Stimulated activated CD8-positive, alpha-beta memory T cell treated with anti-CD3 and anti-CD28 coated beads, Interleukin-12 subunit alpha, Interleukin-12 subunit beta, amount 100 ng/mL, for 24 hours (primary cell): Measurements from ENCODE around the gene GALNT7.

ENCODE experiments used
- DNase-seq: peaks from one replicate; pipeline ENCODE4 v3.0.0-alpha.2; 2020; ENCODE audit errors: extremely low read depth

The GALNT7 gene

GRCh38 chr4:173264245-173264644 lies 95.6 kb downstream of the GALNT7 start:
- DNase-seq = no peak

DNA sequence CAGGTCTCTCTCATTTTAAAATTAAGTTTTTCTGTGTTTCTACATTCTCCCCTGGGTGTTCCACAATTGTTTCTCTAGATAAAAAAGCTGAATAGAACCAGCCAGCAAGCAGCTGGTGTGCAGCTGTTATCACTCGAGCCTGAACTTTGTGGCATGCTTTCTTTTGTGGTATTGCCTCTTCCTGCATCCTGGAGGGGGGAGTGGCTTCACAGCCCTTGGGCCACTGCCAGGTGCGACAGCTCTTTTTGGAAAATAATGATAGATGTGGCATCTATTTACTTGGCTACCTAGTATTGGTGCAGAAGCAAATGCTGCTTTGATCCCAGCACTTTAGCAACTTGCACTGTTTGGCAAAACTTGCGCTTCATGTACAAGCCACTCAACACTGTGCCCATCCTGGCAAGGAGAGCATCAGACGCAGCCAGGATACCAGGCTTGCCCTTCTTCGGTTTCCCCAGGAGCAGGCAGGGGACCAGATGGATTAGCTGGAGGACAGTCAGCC lies 96.1 kb downstream of the GALNT7 start:
- DNase-seq = no peak

DNA sequence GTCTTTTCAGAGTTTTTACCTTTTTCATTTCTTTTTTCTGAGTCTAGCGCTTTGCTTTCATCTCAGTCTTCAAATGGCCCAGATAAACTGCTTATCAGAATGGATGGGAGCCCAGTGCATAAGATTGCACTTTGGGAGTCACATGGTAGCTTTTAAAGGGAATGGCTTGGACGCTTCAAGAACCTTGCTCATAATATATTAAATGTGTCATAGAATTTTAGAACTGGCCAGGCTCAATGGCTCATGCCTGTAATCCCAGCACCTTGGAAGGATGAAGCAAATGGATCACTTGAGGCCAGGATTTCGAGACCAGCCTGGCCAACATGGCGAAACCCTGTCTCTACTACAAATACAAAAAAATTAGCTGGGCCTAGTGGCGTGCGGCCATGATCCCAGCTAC lies 97.1 kb downstream of the GALNT7 start:
- no peak for DNase-seq

- DNase-seq = no peak
These were observed 99.1 kb downstream of the GALNT7 start for GRCh38 chr4:173267711-173268110.

DNA sequence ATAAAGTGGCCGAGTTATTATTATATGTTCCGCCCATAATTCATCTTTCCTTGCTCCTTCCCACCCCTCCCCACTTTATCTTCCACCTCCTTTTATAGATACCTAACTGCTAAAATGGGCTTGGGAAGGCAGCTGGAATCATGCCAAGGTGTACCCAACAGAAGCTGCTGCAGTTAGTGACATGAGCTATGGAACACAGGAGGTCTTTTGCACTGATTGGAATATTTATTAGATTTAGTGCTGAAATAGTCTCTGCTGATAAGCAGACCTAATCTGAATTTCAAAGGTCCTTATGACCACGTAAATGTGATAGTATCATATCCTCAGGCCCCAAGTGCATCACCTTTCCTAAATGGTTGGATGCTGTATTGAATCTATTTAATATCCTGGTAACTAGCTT lies 100.7 kb downstream of the GALNT7 start:
- no peak for DNase-seq

- DNase-seq = no peak
These were observed 101.9 kb downstream of the GALNT7 start for GRCh38 chr4:173270312-173271027.

DNA sequence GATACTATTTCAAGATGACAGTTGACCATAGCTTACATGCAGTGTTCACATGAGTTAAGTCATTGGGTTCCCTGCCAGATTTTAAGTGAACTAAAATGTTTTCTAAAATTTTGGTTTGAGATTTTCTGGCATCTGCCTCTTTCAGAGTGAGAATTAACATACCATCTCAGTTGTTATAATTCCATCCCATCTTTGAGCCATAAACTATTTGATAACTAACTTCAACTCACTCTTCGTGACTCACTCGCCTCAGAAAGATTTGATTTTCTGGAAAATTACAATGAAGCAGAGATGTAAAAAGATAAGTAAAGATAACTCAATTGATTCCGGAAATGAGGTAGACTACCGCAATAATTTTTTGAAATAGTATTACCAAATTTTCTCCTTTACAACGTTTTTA lies 103.7 kb downstream of the GALNT7 start:
- DNase-seq = no peak

GRCh38 chr4:173272996-173273395 lies 104.4 kb downstream of the GALNT7 start:
- no peak for DNase-seq

- no peak for DNase-seq
These were observed 105.3 kb downstream of the GALNT7 start for GRCh38 chr4:173273941-173274340.

- DNase-seq = no peak
These were observed 106.1 kb downstream of the GALNT7 start for GRCh38 chr4:173274744-173275143.

DNA sequence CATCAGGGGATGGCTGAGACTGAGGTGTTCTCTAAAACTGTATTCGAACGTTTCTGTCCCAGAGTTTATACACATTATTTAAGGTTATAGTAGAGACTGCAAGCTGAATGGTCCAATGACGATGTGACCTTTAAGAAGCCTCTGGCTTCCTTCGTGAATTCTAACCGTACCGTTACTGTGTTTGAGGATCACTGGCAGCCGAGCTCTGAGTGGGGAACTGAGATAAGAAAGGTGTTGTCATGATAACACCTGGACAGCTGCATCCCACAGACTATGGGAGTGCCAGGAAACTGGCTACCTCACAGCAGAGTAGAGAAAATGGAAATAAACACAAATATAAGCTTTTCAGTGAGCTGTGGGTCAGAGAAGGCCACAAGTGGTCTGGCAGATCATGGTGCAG lies 106.5 kb downstream of the GALNT7 start:
- no peak for DNase-seq

DNA sequence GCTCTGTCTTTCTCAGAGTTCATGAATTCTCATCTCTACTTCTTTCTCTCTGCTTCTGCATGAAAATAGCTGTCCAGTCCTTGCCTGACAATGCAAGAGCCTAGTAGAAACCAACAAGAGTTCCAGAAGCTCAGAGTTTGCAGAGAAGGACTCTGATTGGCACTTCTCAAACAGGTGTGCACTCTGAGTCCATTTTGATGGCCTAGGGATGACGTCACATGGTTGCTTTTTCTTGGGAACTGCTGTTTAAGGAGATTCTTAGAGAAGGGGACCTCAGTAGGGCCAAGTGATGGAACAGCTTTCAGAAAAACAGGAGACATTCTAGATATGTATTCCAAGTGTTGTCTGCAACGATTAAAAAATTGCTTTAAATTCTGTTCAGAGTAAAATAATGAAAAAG lies 108.7 kb downstream of the GALNT7 start:
- DNase-seq = no peak

GRCh38 chr4:173280998-173281397 lies 112.4 kb downstream of the GALNT7 start:
- no peak for DNase-seq

GRCh38 chr4:173281406-173282255 lies 113.0 kb downstream of the GALNT7 start:
- no peak for DNase-seq

DNA sequence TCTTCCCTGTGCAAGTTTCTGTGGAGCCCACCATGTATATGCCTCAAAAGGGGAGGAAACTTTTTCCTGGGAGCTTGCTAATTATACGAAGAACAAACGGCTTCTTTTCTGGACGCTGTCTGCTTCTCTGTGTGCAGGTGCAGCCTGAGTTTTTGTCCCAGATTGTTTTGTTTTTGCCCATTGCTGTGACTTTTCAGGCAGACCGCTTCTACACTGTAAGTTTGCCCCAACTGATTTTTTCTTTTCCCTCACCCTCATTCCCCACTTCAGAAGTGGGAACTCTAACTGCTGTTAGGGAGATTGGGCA lies 113.6 kb downstream of the GALNT7 start:
- no peak for DNase-seq

- no peak for DNase-seq
These were observed 114.0 kb downstream of the GALNT7 start for GRCh38 chr4:173282626-173283025.

- DNase-seq = no peak
These were observed 115.9 kb downstream of the GALNT7 start for GRCh38 chr4:173284463-173284862.

- no peak for DNase-seq
These were observed 118.9 kb downstream of the GALNT7 start for GRCh38 chr4:173287486-173287885.

DNA sequence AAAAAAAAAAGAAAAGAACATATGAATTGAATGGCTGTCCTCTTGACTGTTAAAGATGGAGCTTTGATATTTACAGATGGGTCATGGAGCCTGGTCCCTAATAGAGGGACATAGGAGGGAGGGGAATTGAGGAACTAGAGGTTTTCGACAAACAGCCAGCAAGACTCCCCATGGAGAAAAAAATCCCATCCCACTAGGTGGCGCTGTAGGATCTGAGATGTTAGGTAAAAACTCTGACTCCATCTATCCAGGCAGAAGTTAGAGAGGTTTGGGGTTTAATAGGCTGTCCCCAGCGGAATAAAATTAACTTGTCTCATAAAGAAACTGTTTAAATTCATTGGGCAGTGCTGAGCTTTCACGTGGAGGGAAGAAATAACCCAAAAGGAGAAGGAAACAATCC lies 119.7 kb downstream of the GALNT7 start:
- peak; percentile 30 for DNase-seq

GRCh38 chr4:173288698-173289352 lies 120.2 kb downstream of the GALNT7 start:
- no peak for DNase-seq

GRCh38 chr4:173289353-173289727 lies 120.7 kb downstream of the GALNT7 start:
- no peak for DNase-seq

GRCh38 chr4:173291899-173292298 lies 123.3 kb downstream of the GALNT7 start:
- DNase-seq = no peak

- no peak for DNase-seq
These were observed 125.1 kb downstream of the GALNT7 start for GRCh38 chr4:173293663-173294062.
